ENCODE measurements around the gene ABTB1. TPM values are rescaled to one million over a fixed set of nuclear protein-coding genes. Genes with fewer than 3 reads are reported as not detected.

ABTB1 gene
- total RNA-seq, 1 donor from 2014 or later = 5.8 TPM

GRCh38 chr3:127684871-127685707, 12.3 kb downstream of the ABTB1 start:
- FAIRE-seq (no peak), DNase-seq (ENCODE audit: low read depth) (no peak)
- no peaks in the 10 kb centered on the region for H3K27me3 ChIP-seq (ENCODE audit: control insufficient read depth, insufficient read depth, low read length)
- no peaks in the 10 kb centered on the region for H3K36me3 ChIP-seq (ENCODE audit: control insufficient read depth, insufficient read depth, low read length)
- no peak overlapping the region for H3K4me3 ChIP-seq (ENCODE audit: low read depth, low read length)
- TF ChIP-seq CTCF (IDR thresholded peaks at IDR 0.05; ENCODE audit: insufficient read depth, low read length, severe bottlenecking) = no peak

- peak; percentile 43 for DNase-seq (ENCODE audit: low read depth)
- H3K4me3 ChIP-seq (ENCODE audit: low read depth, low read length) = no peak overlapping the region
- TF ChIP-seq CTCF (IDR thresholded peaks at IDR 0.05; ENCODE audit: insufficient read depth, low read length, severe bottlenecking) = no peak
- H3K36me3 ChIP-seq (ENCODE audit: control insufficient read depth, insufficient read depth, low read length) = no peaks in the 10 kb centered on the region
- no peak for FAIRE-seq
- no peaks in the 10 kb centered on the region for H3K27me3 ChIP-seq (ENCODE audit: control insufficient read depth, insufficient read depth, low read length)
Measured at GRCh38 chr3:127685708-127686511, 13.2 kb downstream of the ABTB1 start.

- Histone ChIP-seq H3K36me3 (ENCODE audit: control insufficient read depth, insufficient read depth, low read length) (no peaks in the 10 kb centered on the region), H3K27me3 (ENCODE audit: control insufficient read depth, insufficient read depth, low read length) (no peaks in the 10 kb centered on the region), H3K4me3 (ENCODE audit: low read depth, low read length) (no peak overlapping the region)
- no peak for DNase-seq (ENCODE audit: low read depth)
- no peak for TF ChIP-seq CTCF (IDR thresholded peaks at IDR 0.05; ENCODE audit: insufficient read depth, low read length, severe bottlenecking)
- FAIRE-seq = no peak
Measured at GRCh38 chr3:127686512-127686894, 13.8 kb downstream of the ABTB1 start.

- no peak overlapping the region for H3K4me3 ChIP-seq (ENCODE audit: low read depth, low read length)
- no peaks in the 10 kb centered on the region for H3K36me3 ChIP-seq (ENCODE audit: control insufficient read depth, insufficient read depth, low read length)
- no peaks in the 10 kb centered on the region for H3K27me3 ChIP-seq (ENCODE audit: control insufficient read depth, insufficient read depth, low read length)
- FAIRE-seq = no peak
- TF ChIP-seq CTCF (IDR thresholded peaks at IDR 0.05; ENCODE audit: insufficient read depth, low read length, severe bottlenecking) = no peak
- DNase-seq (ENCODE audit: low read depth) = no peak
Measured at GRCh38 chr3:127687228-127687737, 14.5 kb downstream of the ABTB1 start.

GRCh38 chr3:127688022-127688415, 15.3 kb downstream of the ABTB1 start:
- DNase-seq (ENCODE audit: low read depth) (no peak), FAIRE-seq (no peak)
- no peak overlapping the region for H3K4me3 ChIP-seq (ENCODE audit: low read depth, low read length)
- no peaks in the 10 kb centered on the region for H3K27me3 ChIP-seq (ENCODE audit: control insufficient read depth, insufficient read depth, low read length)
- no peak for TF ChIP-seq CTCF (IDR thresholded peaks at IDR 0.05; ENCODE audit: insufficient read depth, low read length, severe bottlenecking)
- peaks cover under 1% of the 10 kb centered on the region for H3K36me3 ChIP-seq (ENCODE audit: control insufficient read depth, insufficient read depth, low read length)
